Kidney epithelial cell (primary cell): ENCODE results near the gene MT1B. TPM values are rescaled to one million over a fixed set of nuclear protein-coding genes. Genes with fewer than 3 reads are reported as not detected.
A peak's percentile ranks its signal among the peaks of the same experiment; 100 is the strongest.

ENCODE experiments used
- DNase-seq: peaks from one replicate; pipeline ENCODE4 v3.0.0-alpha.2; 2010; ENCODE audit warnings: low read depth
- H3K27me3 ChIP-seq: 2 replicates; pipeline ENCODE4 v1.6.0; 2011; ENCODE audit warnings: low read length; ENCODE audit not compliant: control insufficient read depth, insufficient read depth
- H3K36me3 ChIP-seq: 2 replicates; pipeline ENCODE4 v1.5.1; 2011; ENCODE audit warnings: low read length; ENCODE audit not compliant: control insufficient read depth, insufficient read depth
- H3K4me3 ChIP-seq: 2 replicates; pipeline ENCODE4 v1.5.1; 2011; ENCODE audit warnings: low read depth, mild to moderate bottlenecking, control low read depth, low read length
- CTCF ChIP-seq: IDR thresholded peaks from 2 replicates; pipeline ENCODE4 v1.5.1; 2011; ENCODE audit warnings: mild to moderate bottlenecking, moderate library complexity, low read length, control low read depth, inconsistent platforms; ENCODE audit not compliant: insufficient read depth, poor library complexity, severe bottlenecking
- total RNA-seq: library from RNA; depleted of rRNA; stranded (reverse); fragments of >200 nt; gene quantifications from 2 replicates; pipeline ENCODE4 v1.2.3, GENCODE V29; 2015

The MT1B gene
- total RNA-seq, 1 donor from 2014 or later = not detected

DNA sequence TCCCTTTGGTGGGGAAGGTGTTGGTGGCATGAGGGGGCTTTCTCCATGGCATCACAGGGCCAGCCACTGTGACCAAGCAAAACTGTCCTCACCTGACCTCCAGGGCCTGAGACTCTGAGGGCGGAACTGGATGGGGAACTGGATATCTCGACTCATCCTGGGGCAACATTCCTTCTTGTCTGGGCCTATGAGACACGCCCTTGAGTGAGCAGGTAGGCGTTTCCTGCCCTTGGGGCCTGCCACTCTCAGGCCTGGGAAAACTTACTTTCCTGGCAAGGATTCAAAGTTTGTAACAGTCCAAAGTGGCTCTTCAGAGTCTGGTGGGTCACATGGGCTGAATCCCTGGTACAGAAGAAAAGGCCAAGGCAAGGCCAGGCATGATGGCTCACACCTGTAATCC is 40.2 kb downstream of the MT1B start:
- no peak overlapping the region for H3K4me3 ChIP-seq
- no peaks in the 10 kb centered on the region for H3K36me3 ChIP-seq
- peak; percentile 69 for DNase-seq
- H3K27me3 ChIP-seq = no peaks in the 10 kb centered on the region
- TF ChIP-seq CTCF = no peak

DNA sequence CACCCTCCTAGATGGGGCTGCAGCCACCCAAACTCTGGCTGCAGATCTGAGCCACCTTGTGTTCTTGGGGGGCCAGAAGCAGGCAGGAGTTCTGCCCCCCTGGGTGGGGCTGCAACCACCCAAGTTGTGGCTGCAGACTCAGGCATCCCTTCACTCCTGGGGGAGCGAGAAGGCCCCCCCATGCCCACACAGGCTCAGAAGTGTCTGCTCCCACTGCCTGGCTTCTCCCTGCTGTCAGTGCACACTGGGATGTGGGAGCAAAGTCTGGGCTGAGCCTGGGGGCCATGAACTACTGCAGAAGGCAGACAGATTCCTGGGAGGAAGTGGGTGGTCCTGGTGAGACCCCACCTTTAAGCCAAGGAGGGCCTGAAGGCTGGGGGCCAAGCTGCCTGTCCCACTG is 43.6 kb downstream of the MT1B start:
- no peak for DNase-seq
- H3K4me3 ChIP-seq = no peak overlapping the region
- TF ChIP-seq CTCF = no peak
- no peaks in the 10 kb centered on the region for H3K27me3 ChIP-seq
- no peaks in the 10 kb centered on the region for H3K36me3 ChIP-seq

DNA sequence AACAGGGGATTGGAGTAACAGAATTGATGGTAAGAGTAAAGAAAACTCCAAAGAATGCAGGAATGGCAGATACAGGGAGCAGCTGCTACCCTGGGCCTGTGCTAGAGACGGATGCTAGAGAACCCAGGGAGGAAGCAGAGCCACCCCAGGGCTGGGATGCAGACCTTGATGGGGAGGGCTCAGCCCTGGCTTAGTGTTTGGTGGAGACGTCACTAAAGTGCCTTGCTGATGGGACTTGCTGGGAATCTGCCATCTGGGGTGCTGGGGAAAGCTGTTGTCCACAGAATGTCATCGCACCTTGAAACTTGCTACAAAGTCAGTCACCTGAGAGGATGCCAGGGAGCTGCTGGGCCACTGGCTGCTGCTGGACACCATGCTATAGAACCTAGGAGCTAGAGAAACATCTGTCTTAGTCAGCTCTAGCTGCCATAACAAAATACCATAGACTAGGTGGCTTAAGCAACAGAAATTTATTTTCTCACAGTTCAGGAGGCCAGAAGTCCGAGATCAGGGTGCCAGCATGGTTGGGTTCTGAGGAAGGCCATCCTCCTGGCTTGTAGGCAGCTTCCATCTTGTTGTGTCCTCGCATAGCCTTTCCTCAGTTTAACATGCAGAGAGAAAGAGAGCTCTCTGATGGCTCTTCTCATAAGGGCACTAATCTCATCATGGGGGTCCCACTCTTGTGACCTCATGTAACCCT is 45.9 kb downstream of the MT1B start:
- no peak for TF ChIP-seq CTCF
- DNase-seq = no peak
- Histone ChIP-seq H3K36me3 (no peaks in the 10 kb centered on the region), H3K27me3 (no peaks in the 10 kb centered on the region), H3K4me3 (no peak overlapping the region)

GRCh38 chr16:56700195-56700594 is 48.5 kb downstream of the MT1B start:
- Histone ChIP-seq H3K36me3 (no peaks in the 10 kb centered on the region), H3K27me3 (no peaks in the 10 kb centered on the region), H3K4me3 (no peak overlapping the region)
- no peak for DNase-seq
- no peak for TF ChIP-seq CTCF

DNA sequence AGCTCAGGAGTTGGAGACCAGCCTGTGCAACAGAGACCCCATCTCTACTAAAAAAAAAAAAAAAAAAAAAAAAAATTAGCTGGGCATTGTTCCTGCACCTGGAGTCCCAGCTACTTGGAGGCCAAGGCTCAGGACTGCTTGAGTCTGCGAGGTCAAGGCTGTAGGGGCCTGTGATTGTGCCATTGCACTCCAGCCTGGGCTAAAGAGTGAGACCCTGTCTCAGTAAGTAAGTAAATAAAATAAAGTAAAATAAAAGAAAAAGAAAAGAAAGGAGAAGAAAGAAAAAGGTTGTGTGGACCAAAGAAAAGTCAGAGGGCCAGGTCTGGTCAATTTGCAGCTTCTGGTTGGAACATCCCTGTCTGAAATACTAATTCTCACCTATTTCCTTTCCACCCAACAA is 48.9 kb downstream of the MT1B start:
- Histone ChIP-seq H3K36me3 (no peaks in the 10 kb centered on the region), H3K4me3 (no peak overlapping the region), H3K27me3 (no peaks in the 10 kb centered on the region)
- no peak for DNase-seq
- no peak for TF ChIP-seq CTCF

- no peak overlapping the region for H3K4me3 ChIP-seq
- DNase-seq = no peak
- TF ChIP-seq CTCF = no peak
- no peaks in the 10 kb centered on the region for H3K36me3 ChIP-seq
- no peaks in the 10 kb centered on the region for H3K27me3 ChIP-seq
Measured at GRCh38 chr16:56701534-56701933, 49.8 kb downstream of the MT1B start.
